GM12891 (cell line): ENCODE data around the gene GRWD1.

ENCODE experiments used
- POLR2A ChIP-seq: IDR thresholded peaks from 2 replicates; pipeline ENCODE4 v1.6.1; 2011; ENCODE audit warnings: low read depth, low read length, control low read depth
- POLR2AphosphoS5 ChIP-seq: IDR thresholded peaks from 2 replicates; pipeline ENCODE4 v1.6.1; 2011; ENCODE audit warnings: low read depth, low read length, control low read depth
- POU2F2 ChIP-seq: IDR thresholded peaks from 2 replicates; pipeline ENCODE4 v1.6.1; 2011; ENCODE audit warnings: low read depth, mild to moderate bottlenecking, control low read depth, low read length, moderate library complexity
- SPI1 ChIP-seq: IDR thresholded peaks from 2 replicates; pipeline ENCODE4 v1.6.1; 2011; ENCODE audit warnings: low read depth, low read length, control low read depth
- TAF1 ChIP-seq: IDR thresholded peaks from 2 replicates; pipeline ENCODE4 v1.6.1; 2011; ENCODE audit warnings: low read depth, low read length, control low read depth

DNA sequence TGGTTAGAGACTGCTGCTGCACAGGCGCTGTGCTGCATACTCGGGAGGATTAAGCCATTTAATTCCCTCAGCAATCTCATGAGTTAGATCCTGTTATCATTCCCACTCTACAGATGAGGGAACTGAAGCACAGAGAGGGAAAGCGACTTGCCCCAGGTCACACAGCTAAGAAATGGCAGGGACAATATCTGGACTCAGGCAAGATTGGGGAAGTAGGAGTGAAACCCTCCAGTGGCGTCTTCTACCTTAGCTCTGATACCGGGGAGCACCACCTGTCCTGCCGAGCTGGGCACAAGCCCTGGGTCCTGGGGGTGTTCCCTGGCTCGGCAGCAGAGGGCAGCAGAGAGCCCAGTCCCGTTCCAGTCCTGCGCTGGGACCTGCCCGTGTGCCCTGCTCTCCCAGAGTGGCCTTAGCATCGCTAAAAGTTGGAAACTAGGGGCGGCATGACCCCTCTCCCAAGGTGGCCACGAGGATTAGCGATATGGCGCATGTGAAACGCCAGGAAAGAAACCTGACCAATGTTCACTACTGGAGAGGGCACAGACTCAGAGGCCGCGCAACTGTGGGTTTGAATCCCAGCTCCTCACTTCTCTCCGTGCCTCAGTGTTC lies 43.9 kb downstream of the GRWD1 start:
- TF ChIP-seq POLR2AphosphoS5: no peak
- TF ChIP-seq POLR2A: no peak
- no peak for TF ChIP-seq POU2F2
- no peak for TF ChIP-seq TAF1
- TF ChIP-seq SPI1: peak; percentile 81
